ENCODE measurements around the gene ACOT8. TPM values are rescaled to one million over a fixed set of nuclear protein-coding genes. Genes with fewer than 3 reads are reported as not detected.

The ACOT8 gene
- total and polyA plus RNA-seq, 9 of the 15 experiments (the other 6 are each of a cell fraction or from before 2014, with no cell fraction given): 8.2 to 46.7 (median 20.7) TPM

- peak; percentile 30; the same call in 1 of the 2 replicates for TF ChIP-seq REST (IDR thresholded peaks at IDR 0.05; ENCODE audit: borderline replicate concordance)
- TF ChIP-seq REST (CRISPR knock-in tag; IDR thresholded peaks at IDR 0.05; ENCODE audit: low read depth): no peak
- peak; percentile 34 to 48 (median 48); a peak in 5 of 6 replicates for TF ChIP-seq CTCF (IDR thresholded peaks at IDR 0.05 in 2 of 3, conservative IDR thresholded peaks at IDR 0.05 in 1 of 3; ENCODE audit: insufficient read depth in 2 of 3, low read depth in 1 of 3, low read length in 3 of 3)
- peak in 1 of 2 experiments; percentile 47; a peak in 2 of 4 replicates for TF ChIP-seq RAD21 (CRISPR knock-in tag; conservative IDR thresholded peaks at IDR 0.05 in 1 of 2, IDR thresholded peaks at IDR 0.05 in 1 of 2)
- no peak for TF ChIP-seq MTA3 (IDR thresholded peaks at IDR 0.05; ENCODE audit: borderline replicate concordance)
- TF ChIP-seq BHLHE40 (IDR thresholded peaks at IDR 0.05; ENCODE audit: low read length): peak; percentile 43; the same call in 1 of the 2 replicates
Measured at GRCh38 chr20:45823949-45824835, 33.0 kb downstream of the ACOT8 start (continued).

Measured in K562 (cell line).